Neural progenitor cell (in vitro differentiated cells): ENCODE data around the gene TMEM121. TPM values are rescaled to one million over a fixed set of nuclear protein-coding genes. Genes with fewer than 3 reads are reported as not detected.
A peak's percentile ranks its signal among the peaks of the same experiment; 100 is the strongest.

Experiments used
- DNase-seq: peaks from one replicate; pipeline ENCODE4 v3.0.0-alpha.2; 2016; ENCODE audit warnings: low spot score
- H2AFZ ChIP-seq: fragments of 200-600 bp; sonication (generic); replicated peaks from 2 replicates; pipeline ENCODE4 v1.6.1; 2016; ENCODE audit warnings: antibody characterized with exemption
- H3F3A ChIP-seq: fragments of 200-600 bp; sonication (generic); 2 replicates; pipeline ENCODE4 v1.6.1; 2016; ENCODE audit warnings: antibody characterized with exemption, low read depth
- H3K27ac ChIP-seq: fragments of 200-600 bp; sonication (generic); 2 replicates; pipeline ENCODE4 v1.5.1; 2016; ENCODE audit warnings: mild to moderate bottlenecking
- H3K27me3 ChIP-seq: fragments of 200-600 bp; sonication (generic); 2 replicates; pipeline ENCODE4 v1.6.1; 2016; ENCODE audit warnings: mild to moderate bottlenecking, moderate library complexity
- H3K36me3 ChIP-seq: fragments of 200-600 bp; sonication (generic); 2 replicates; pipeline ENCODE4 v1.5.1; 2016
- H3K4me1 ChIP-seq: fragments of 200-600 bp; sonication (generic); 2 replicates; pipeline ENCODE4 v1.6.1; 2016; ENCODE audit warnings: mixed run types
- H3K4me2 ChIP-seq: fragments of 200-600 bp; sonication (generic); 2 replicates; pipeline ENCODE4 v1.6.1; 2016
- H3K4me3 ChIP-seq: fragments of 200-600 bp; sonication (generic); 2 replicates; pipeline ENCODE4 v1.5.1; 2016
- H3K79me2 ChIP-seq: fragments of 200-600 bp; sonication (generic); 2 replicates; pipeline ENCODE4 v1.6.1; 2016; ENCODE audit warnings: low read depth
- H3K9ac ChIP-seq: fragments of 200-600 bp; sonication (generic); 2 replicates; pipeline ENCODE4 v1.6.1; 2016
- H3K9me3 ChIP-seq: fragments of 200-600 bp; sonication (generic); 2 replicates; pipeline ENCODE4 v1.5.1; 2016; ENCODE audit warnings: low read depth
- H4K20me1 ChIP-seq: fragments of 200-600 bp; sonication (generic); 2 replicates; pipeline ENCODE4 v1.6.1; 2016; ENCODE audit warnings: low read depth
- H3K27ac Mint-ChIP-seq: 3 replicates; pipeline ENCODE4 v1.8.0; 2021; ENCODE audit warnings: mixed read lengths
- H3K27me3 Mint-ChIP-seq: 2 replicates; pipeline ENCODE4 v1.8.0; 2022; ENCODE audit warnings: low read depth, mild to moderate bottlenecking, inconsistent platforms, moderate library complexity, mixed read lengths; ENCODE audit not compliant: insufficient read depth
- H3K36me3 Mint-ChIP-seq: 3 replicates; pipeline ENCODE4 v1.8.0; 2021; ENCODE audit warnings: mixed read lengths
- H3K4me1 Mint-ChIP-seq: 3 replicates; pipeline ENCODE4 v1.8.0; 2021; ENCODE audit warnings: mixed read lengths
- H3K4me3 Mint-ChIP-seq: 3 replicates; pipeline ENCODE4 v1.8.0; 2021; ENCODE audit warnings: mild to moderate bottlenecking, moderate library complexity, mixed read lengths
- H3K9me3 Mint-ChIP-seq: 3 replicates; pipeline ENCODE4 v1.8.0; 2020; ENCODE audit warnings: mixed read lengths
- EZH2 ChIP-seq: fragments of 200-600 bp; sonication (generic); IDR thresholded peaks from 2 replicates; pipeline ENCODE4 v1.6.1; 2017; ENCODE audit warnings: antibody characterized with exemption, mild to moderate bottlenecking, moderate library complexity
- EZH2phosphoT487 ChIP-seq: fragments of 200-600 bp; sonication (generic); IDR thresholded peaks from 2 replicates; pipeline ENCODE4 v1.6.1; 2017; ENCODE audit warnings: antibody characterized with exemption
- total RNA-seq: library from RNA; depleted of rRNA; stranded (reverse); fragments of >200 nt; gene quantifications from 2 replicates; pipeline ENCODE4 v1.2.3, GENCODE V29; 2015; ENCODE audit warnings: low replicate concordance
- TF ChIP-seq, protein P1 (sequence below): fragments of 200-600 bp; sonication (generic); IDR thresholded peaks from 2 replicates; pipeline ENCODE4 v1.5.1; 2017; ENCODE audit warnings: antibody characterized with exemption, mild to moderate bottlenecking

Gene TMEM121
- total RNA-seq, 1 donor from 2014 or later, result 0.90 TPM

GRCh38 chr14:105503296-105503640 is 23.1 kb upstream of the TMEM121 start:
- Mint-ChIP-seq H3K4me3 (no peak overlapping the region), H3K9me3 (no peaks in the 10 kb centered on the region), H3K36me3 (no peaks in the 10 kb centered on the region), H3K27me3 (peaks cover 9% of the 10 kb centered on the region), H3K4me1 (peaks cover 14% of the 10 kb centered on the region), H3K27ac (no peak overlapping the region)
- Histone ChIP-seq H3K36me3 (no peaks in the 10 kb centered on the region), H3K9me3 (no peaks in the 10 kb centered on the region), H4K20me1 (no peaks in the 10 kb centered on the region), H3K4me2 (no peak overlapping the region), H3K79me2 (no peaks in the 10 kb centered on the region), H2AFZ (no peak overlapping the region), H3K27me3 (peaks cover 8% of the 10 kb centered on the region), H3F3A (peaks cover 5% of the 10 kb centered on the region), H3K4me1 (no peaks in the 10 kb centered on the region), H3K4me3 (no peak overlapping the region), H3K27ac (no peak overlapping the region), H3K9ac (no peak overlapping the region)
- no peak for TF ChIP-seq EZH2phosphoT487
- TF ChIP-seq, protein P1, sequence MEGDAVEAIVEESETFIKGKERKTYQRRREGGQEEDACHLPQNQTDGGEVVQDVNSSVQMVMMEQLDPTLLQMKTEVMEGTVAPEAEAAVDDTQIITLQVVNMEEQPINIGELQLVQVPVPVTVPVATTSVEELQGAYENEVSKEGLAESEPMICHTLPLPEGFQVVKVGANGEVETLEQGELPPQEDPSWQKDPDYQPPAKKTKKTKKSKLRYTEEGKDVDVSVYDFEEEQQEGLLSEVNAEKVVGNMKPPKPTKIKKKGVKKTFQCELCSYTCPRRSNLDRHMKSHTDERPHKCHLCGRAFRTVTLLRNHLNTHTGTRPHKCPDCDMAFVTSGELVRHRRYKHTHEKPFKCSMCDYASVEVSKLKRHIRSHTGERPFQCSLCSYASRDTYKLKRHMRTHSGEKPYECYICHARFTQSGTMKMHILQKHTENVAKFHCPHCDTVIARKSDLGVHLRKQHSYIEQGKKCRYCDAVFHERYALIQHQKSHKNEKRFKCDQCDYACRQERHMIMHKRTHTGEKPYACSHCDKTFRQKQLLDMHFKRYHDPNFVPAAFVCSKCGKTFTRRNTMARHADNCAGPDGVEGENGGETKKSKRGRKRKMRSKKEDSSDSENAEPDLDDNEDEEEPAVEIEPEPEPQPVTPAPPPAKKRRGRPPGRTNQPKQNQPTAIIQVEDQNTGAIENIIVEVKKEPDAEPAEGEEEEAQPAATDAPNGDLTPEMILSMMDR, result no peak
- no peak for TF ChIP-seq EZH2
- DNase-seq, result no peak

DNA sequence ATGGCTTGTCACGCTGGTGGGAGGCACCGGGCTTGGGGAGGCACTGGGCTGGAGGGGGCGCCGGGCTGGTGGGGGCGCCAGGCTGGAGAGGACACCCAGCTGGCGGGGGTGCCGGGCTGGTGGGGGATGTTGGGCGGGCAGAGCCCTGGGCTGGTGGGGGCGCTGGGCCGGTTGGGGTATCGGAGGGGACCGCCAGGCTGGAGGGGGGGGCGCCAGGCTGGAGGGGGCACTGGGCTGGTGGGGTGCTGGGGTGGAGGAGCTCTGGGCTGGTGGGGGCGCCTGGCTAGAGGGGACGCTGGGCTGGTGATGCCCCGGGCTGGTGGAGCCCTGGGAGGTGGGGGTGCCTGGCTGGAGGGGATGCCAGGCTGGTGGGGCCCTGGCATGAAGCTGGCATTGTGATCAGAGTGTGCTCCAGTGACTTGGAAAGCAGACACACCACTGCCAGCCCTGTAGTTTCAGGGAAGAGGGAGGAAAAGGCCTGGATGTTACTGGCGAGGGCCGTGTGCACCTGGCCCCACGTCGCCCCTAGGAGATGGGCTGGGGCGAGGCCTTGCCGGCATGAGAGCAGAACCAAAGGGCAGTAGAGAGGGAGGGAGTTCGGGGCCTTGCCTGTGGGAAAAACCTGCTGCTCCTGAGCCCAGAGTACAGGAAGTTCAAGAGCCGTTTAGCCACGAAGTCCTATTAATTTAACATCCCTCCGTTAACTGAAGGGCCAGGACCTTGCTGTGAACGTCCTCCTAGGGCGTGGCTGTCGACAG is 22.3 kb upstream of the TMEM121 start:
- H3K79me2 ChIP-seq, result no peaks in the 10 kb centered on the region
- no peaks in the 10 kb centered on the region for H3K4me1 ChIP-seq
- Mint-ChIP-seq H3K27me3 (peaks cover 12% of the 10 kb centered on the region), H3K4me1 (peaks cover 10% of the 10 kb centered on the region), H3K27ac (peak overlapping the region; percentile 72), H3K36me3 (no peaks in the 10 kb centered on the region), H3K9me3 (no peaks in the 10 kb centered on the region), H3K4me3 (no peak overlapping the region)
- H4K20me1 ChIP-seq, result no peaks in the 10 kb centered on the region
- no peak overlapping the region for H3K4me2 ChIP-seq
- no peak overlapping the region for H2AFZ ChIP-seq
- peaks cover 16% of the 10 kb centered on the region for H3K27me3 ChIP-seq
- peaks cover 2% of the 10 kb centered on the region for H3F3A ChIP-seq
- no peaks in the 10 kb centered on the region for H3K9me3 ChIP-seq
- TF ChIP-seq, protein P1, result no peak
- TF ChIP-seq EZH2phosphoT487 (no peak), EZH2 (no peak)
- H3K4me3 ChIP-seq, result no peak overlapping the region
- no peaks in the 10 kb centered on the region for H3K36me3 ChIP-seq
- H3K9ac ChIP-seq, result no peak overlapping the region
- no peak overlapping the region for H3K27ac ChIP-seq
- no peak for DNase-seq

DNA sequence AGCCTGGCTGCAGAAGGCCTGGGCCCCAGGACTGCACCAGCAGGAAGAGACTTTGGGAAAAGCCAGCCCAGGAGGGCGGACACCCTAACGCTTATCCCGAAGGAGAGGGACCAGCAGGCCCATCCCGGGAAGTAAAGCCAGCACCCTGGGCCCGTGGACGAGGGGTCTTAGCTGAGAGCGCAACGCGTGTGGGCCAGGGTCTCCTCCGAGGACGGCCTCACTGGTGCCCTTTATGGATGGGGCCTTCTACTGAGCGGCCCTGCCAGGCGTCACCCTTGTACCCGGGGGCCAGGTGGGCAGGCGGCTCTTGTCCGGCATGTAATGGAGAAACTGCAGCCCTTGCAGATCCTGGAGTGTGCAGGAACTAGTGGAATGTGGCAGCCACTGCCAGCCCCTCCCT is 21.3 kb upstream of the TMEM121 start:
- no peak for DNase-seq
- H3K4me1 ChIP-seq, result no peaks in the 10 kb centered on the region
- H3F3A ChIP-seq, result no peaks in the 10 kb centered on the region
- H2AFZ ChIP-seq, result no peak overlapping the region
- Mint-ChIP-seq H3K4me3 (no peak overlapping the region), H3K4me1 (peaks cover 8% of the 10 kb centered on the region), H3K36me3 (no peaks in the 10 kb centered on the region), H3K27ac (no peak overlapping the region), H3K9me3 (no peaks in the 10 kb centered on the region), H3K27me3 (peaks cover 12% of the 10 kb centered on the region)
- no peak overlapping the region for H3K4me3 ChIP-seq
- no peaks in the 10 kb centered on the region for H3K9me3 ChIP-seq
- no peaks in the 10 kb centered on the region for H4K20me1 ChIP-seq
- H3K27ac ChIP-seq, result no peak overlapping the region
- no peak overlapping the region for H3K9ac ChIP-seq
- H3K79me2 ChIP-seq, result no peaks in the 10 kb centered on the region
- no peaks in the 10 kb centered on the region for H3K36me3 ChIP-seq
- no peak overlapping the region for H3K4me2 ChIP-seq
- no peak for TF ChIP-seq EZH2phosphoT487
- TF ChIP-seq, protein P1, result no peak
- TF ChIP-seq EZH2, result no peak
- peaks cover 25% of the 10 kb centered on the region for H3K27me3 ChIP-seq
